TTC549 (cell line): ENCODE data around the gene LTA4H.
"Not testable (repeated sequence)": the region's sequence is repeated elsewhere in the genome, so short reads cannot be mapped to it uniquely, and the experiment has no call there.

Source experiments
- FAIRE-seq: peaks from 2 replicates; lab custom pipeline; 2012; peaks lifted over from hg19 to GRCh38; lab: Jason Lieb, UNC

The LTA4H gene

GRCh38 chr12:96035283-96036236 lies at the start of gene LTA4H:
LTA4H (minus strand) TSS chr12:96035587; CDS start chr12:96035519, 68 bp downstream.
- FAIRE-seq: peak; percentile 90

- FAIRE-seq: no peak
Measured at GRCh38 chr12:96084624-96085023, 49.2 kb upstream of the LTA4H start.

GRCh38 chr12:96083020-96083719 lies 47.8 kb upstream of the LTA4H start:
- no peak for FAIRE-seq

GRCh38 chr12:96081596-96081995 lies 46.2 kb upstream of the LTA4H start:
- FAIRE-seq: no peak

GRCh38 chr12:96078231-96079135 lies 43.1 kb upstream of the LTA4H start:
- no peak for FAIRE-seq

- FAIRE-seq: no peak
Measured at GRCh38 chr12:96077081-96077480, 41.7 kb upstream of the LTA4H start.

- FAIRE-seq: no peak
Measured at GRCh38 chr12:96075560-96075959, 40.2 kb upstream of the LTA4H start.

- FAIRE-seq: no peak
Measured at GRCh38 chr12:96073346-96074330, 38.3 kb upstream of the LTA4H start.

- no peak for FAIRE-seq
Measured at GRCh38 chr12:96070670-96071279, 35.4 kb upstream of the LTA4H start.

- FAIRE-seq: no peak
Measured at GRCh38 chr12:96069511-96070231, 34.3 kb upstream of the LTA4H start.

GRCh38 chr12:96068636-96069035 lies 33.2 kb upstream of the LTA4H start:
- no peak for FAIRE-seq

GRCh38 chr12:96068111-96068510 lies 32.7 kb upstream of the LTA4H start:
- FAIRE-seq: no peak

- FAIRE-seq: not testable (repeated sequence)
Measured at GRCh38 chr12:96065776-96066175, 30.4 kb upstream of the LTA4H start.

- FAIRE-seq: no peak
Measured at GRCh38 chr12:96064966-96065365, 29.6 kb upstream of the LTA4H start.

- no peak for FAIRE-seq
Measured at GRCh38 chr12:96064271-96064670, 28.9 kb upstream of the LTA4H start.

- FAIRE-seq: no peak
Measured at GRCh38 chr12:96063046-96063445, 27.7 kb upstream of the LTA4H start.

GRCh38 chr12:96061864-96062453 lies 26.6 kb upstream of the LTA4H start:
- FAIRE-seq: peak; percentile 46

- FAIRE-seq: no peak
Measured at GRCh38 chr12:96061323-96061722, 25.9 kb upstream of the LTA4H start.

- no peak for FAIRE-seq
Measured at GRCh38 chr12:96060041-96060440, 24.7 kb upstream of the LTA4H start.
